ENCODE data around the gene AKAP13.

GRCh38 chr15:85781099-85781498, 400.7 kb downstream of the AKAP13 start:
- no peak for TF ChIP-seq CTCF (IDR thresholded peaks at IDR 0.05)
- TF ChIP-seq MXI1 (IDR thresholded peaks at IDR 0.05; ENCODE audit: low read depth, low read length), result no peak
- TF ChIP-seq YY1 (IDR thresholded peaks at IDR 0.05; ENCODE audit: low read depth), result no peak
- no peak for TF ChIP-seq USF2 (IDR thresholded peaks at IDR 0.05; ENCODE audit: borderline replicate concordance, low read depth, low read length)

All from SK-N-SH (cell line).